ENCODE data around the gene CDK6.
"Not testable (repeated sequence)": the region's sequence is repeated elsewhere in the genome, so short reads cannot be mapped to it uniquely, and the experiment has no call there.

DNA sequence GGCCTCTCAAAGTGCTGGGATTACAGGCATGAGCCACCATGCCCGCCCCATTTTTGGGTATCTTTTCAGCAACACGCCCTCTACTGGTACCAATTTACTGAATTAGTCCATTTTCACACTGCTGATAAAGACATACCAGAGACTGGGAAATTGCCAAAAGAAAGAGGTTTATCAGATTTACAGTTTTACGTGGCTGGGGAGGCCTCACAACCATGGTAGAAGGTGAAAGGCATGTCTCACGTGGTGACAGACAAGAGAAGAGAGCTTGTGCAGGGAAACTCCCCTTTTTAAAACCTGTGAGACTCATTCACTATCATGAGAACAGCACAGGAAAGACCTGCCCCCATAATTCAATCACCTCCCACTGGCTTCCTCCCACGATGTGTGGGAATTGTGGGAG is 27.8 kb upstream of the CDK6 start:
- TF ChIP-seq, protein P1, sequence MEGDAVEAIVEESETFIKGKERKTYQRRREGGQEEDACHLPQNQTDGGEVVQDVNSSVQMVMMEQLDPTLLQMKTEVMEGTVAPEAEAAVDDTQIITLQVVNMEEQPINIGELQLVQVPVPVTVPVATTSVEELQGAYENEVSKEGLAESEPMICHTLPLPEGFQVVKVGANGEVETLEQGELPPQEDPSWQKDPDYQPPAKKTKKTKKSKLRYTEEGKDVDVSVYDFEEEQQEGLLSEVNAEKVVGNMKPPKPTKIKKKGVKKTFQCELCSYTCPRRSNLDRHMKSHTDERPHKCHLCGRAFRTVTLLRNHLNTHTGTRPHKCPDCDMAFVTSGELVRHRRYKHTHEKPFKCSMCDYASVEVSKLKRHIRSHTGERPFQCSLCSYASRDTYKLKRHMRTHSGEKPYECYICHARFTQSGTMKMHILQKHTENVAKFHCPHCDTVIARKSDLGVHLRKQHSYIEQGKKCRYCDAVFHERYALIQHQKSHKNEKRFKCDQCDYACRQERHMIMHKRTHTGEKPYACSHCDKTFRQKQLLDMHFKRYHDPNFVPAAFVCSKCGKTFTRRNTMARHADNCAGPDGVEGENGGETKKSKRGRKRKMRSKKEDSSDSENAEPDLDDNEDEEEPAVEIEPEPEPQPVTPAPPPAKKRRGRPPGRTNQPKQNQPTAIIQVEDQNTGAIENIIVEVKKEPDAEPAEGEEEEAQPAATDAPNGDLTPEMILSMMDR (IDR thresholded peaks at IDR 0.05), result not testable (repeated sequence)
- TF ChIP-seq POLR2A (IDR thresholded peaks at IDR 0.05), result not testable (repeated sequence)
